Right lobe of liver (tissue), 6 donors: ENCODE measurements around the gene GPR17. TPM values are rescaled to one million over a fixed set of nuclear protein-coding genes. Genes with fewer than 3 reads are reported as not detected.
A peak's percentile ranks its signal among the peaks of the same experiment; 100 is the strongest.

ENCODE experiments used
- ATAC-seq, 4 donors: fragments of 200-7000 bp; cut with Tn5 transposase; one replicate each; pipeline ENCODE4 v1.9.1; 2020; ENCODE audit warnings: mild to moderate bottlenecking in 4 of 4, moderate library complexity in 4 of 4
- DNase-seq, 3 donors: peaks; one replicate each; pipeline ENCODE4 v3.0.0-alpha.2; 2020
- H3K27ac ChIP-seq, 3 donors: fragments of 200-600 bp; one replicate each; pipeline ENCODE4 v1.8.0; 2022
- H3K27me3 ChIP-seq, 2 donors: fragments of 200-600 bp; one replicate each; pipeline ENCODE4 v1.8.0; 2022
- H3K36me3 ChIP-seq, 4 donors: fragments of 200-600 bp; sonication (generic) in 1 of 4; one replicate each; pipeline versions ENCODE4 v1.5.1 to v1.8.0; 2017 to 2022; ENCODE audit warnings: control low read depth in 1 of 4
- H3K4me1 ChIP-seq, 4 donors: fragments of 200-600 bp; sonication (generic) in 1 of 4; one replicate each; pipeline versions ENCODE4 v1.5.1 to v1.8.0; 2017 to 2022; ENCODE audit warnings: control low read depth in 1 of 4
- H3K4me3 ChIP-seq, 3 donors: fragments of 200-600 bp; one replicate each; pipeline ENCODE4 v1.8.0; 2022
- H3K9me3 ChIP-seq, 4 donors: fragments of 200-600 bp; sonication (generic) in 1 of 4; one replicate each; pipeline versions ENCODE4 v1.5.1 to v1.8.0; 2017 to 2022; ENCODE audit warnings: control low read depth in 1 of 4
- POLR2A ChIP-seq: fragments of 450-650 bp; IDR thresholded peaks from one replicate; pipeline ENCODE4 v1.6.1; 2017; ENCODE audit warnings: antibody characterized with exemption, mild to moderate bottlenecking
- WGBS: methylation state at CpG from one replicate; pipeline ENCODE4 v1.1.6; 2018; ENCODE audit warnings: low coverage, low lambda C conversion rate; ENCODE audit not compliant: insufficient coverage; ENCODE audit errors: missing lambda C conversion rate; 5-methylcytosine and 5-hydroxymethylcytosine counted together
- intact Hi-C, 2 donors: fragments of 100-400 bp; cut with DNase I; formaldehyde crosslinking; loops; one replicate each; pipeline versions ENCODE4 v1.11.2 to v1.14.1; 2022
- total RNA-seq, 6 experiments: library from RNA; depleted of rRNA in 2 of 6; stranded (reverse); fragments of >200 nt in 2 of 6; fragmentation: NEBNext Ultra II Directional in 3 of 6; extraction: Animal tissue kit (Norgen Biotek cat#: 25700) in 3 of 6; gene quantifications; one replicate each; pipeline versions ENCODE4 v1.1.0 to v1.2.4, GENCODE V29; 2016 to 2023
- TF ChIP-seq, protein P1 (sequence below), 4 donors: fragments of 200-600 bp in 3 of 4; fragments of 450-650 bp in 1 of 4; IDR thresholded peaks; one replicate each; pipeline versions ENCODE4 v1.5.1 to v1.8.0; 2016 to 2022; ENCODE audit warnings: antibody characterized with exemption in 4 of 4, mild to moderate bottlenecking in 2 of 4
- donor health status: DM: no; HTN: yes; CAD: no.
- donor health status: DM: no; HTN: no; CAD: no.
- donor health status: DM: no; HTN: no; CAD: no.
- donor health status: DM: no; HTN: yes; CAD: no.
- donor health status: DM: no; HTN: yes; CAD: no.

Gene GPR17
- total RNA-seq, 6 experiments from 2014 or later: not detected

DNA sequence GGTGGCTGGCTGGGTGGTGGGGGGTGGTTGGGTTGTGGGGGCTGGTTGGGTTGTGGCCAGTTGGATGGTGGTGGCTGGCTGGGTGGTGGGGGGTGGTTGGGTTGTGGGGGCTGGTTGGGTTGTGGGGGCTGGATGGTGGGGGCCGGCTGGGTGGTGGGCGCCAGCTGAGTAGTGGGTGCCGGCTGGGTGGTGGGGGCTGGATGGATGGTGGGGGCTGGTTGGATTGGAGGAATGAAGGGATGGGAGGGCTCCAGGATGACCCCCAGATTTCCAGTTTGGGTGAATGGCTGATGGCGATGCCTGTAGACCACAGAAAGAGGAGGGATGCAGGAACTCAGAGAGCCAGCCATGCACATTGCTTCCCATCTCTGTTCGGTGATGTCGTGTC, 26.8 kb upstream of the GPR17 start:
- intact Hi-C loops: no loop called here
- ATAC-seq: no peak
- Histone ChIP-seq H3K27me3 (no peaks in the 10 kb centered on the region), H3K4me1 (no peaks in the 10 kb centered on the region), H3K9me3 (no peaks in the 10 kb centered on the region), H3K27ac (no peak overlapping the region), H3K36me3 (no peaks in the 10 kb centered on the region), H3K4me3 (no peak overlapping the region)
- TF ChIP-seq POLR2A: no peak
- TF ChIP-seq, protein P1, sequence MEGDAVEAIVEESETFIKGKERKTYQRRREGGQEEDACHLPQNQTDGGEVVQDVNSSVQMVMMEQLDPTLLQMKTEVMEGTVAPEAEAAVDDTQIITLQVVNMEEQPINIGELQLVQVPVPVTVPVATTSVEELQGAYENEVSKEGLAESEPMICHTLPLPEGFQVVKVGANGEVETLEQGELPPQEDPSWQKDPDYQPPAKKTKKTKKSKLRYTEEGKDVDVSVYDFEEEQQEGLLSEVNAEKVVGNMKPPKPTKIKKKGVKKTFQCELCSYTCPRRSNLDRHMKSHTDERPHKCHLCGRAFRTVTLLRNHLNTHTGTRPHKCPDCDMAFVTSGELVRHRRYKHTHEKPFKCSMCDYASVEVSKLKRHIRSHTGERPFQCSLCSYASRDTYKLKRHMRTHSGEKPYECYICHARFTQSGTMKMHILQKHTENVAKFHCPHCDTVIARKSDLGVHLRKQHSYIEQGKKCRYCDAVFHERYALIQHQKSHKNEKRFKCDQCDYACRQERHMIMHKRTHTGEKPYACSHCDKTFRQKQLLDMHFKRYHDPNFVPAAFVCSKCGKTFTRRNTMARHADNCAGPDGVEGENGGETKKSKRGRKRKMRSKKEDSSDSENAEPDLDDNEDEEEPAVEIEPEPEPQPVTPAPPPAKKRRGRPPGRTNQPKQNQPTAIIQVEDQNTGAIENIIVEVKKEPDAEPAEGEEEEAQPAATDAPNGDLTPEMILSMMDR (IDR thresholded peaks at IDR 0.05): no peak
- WGBS: 100% methylated on average over 1 of the region's 6 CpGs
- DNase-seq: no peak

DNA sequence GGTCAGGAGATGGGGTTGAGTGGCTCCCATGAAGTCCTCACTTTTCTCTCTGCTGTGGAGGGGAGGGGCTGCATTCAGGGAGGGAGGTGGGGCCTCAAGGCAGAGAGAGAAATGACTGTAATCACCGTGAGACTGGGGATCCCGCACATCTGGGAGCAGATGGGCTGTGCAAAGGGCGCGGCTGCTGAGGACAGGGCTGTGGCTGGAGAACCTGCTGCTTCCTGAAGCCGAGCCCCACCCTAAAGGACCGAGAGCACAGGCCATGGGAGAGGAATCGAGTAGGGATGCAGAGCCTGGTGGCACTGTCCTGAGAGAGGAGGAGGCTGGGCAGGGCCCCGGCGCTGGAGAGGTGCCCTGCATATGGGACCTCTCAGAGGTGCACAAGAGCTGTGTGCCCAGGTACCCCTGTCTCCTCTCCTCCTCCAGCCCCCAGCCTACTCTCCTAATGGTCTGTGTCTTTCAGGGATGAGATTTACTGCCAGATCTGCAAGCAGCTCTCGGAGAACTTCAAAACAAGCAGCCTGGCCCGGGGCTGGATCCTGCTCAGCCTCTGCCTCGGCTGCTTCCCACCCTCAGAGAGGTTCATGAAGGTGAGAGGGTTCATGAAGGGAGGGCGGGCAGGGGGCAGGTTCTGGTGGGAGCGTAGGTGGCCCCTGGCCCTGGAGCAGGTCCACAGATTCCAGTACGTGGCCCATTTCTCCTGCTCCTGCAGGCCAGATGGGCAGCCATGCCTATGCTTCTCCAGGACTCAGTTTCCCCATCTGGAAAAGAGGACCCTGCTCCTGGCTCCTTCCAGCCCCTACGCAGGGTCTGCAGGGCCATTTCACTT, 25.9 kb upstream of the GPR17 start:
- intact Hi-C loops: no loop called here
- H3K36me3 ChIP-seq: no peaks in the 10 kb centered on the region
- H3K9me3 ChIP-seq: no peaks in the 10 kb centered on the region
- no peak overlapping the region for H3K4me3 ChIP-seq
- H3K27ac ChIP-seq: no peak overlapping the region
- no peaks in the 10 kb centered on the region for H3K4me1 ChIP-seq
- WGBS: no CpG with 5 or more reads among the region's 16 CpGs
- TF ChIP-seq POLR2A: no peak
- TF ChIP-seq, protein P1 (IDR thresholded peaks at IDR 0.05): no peak
- ATAC-seq: peak in 1 of 4 donors; percentile 15
- H3K27me3 ChIP-seq: no peaks in the 10 kb centered on the region
- peak in 2 of 3 donors; percentile 8 to 32 for DNase-seq

DNA sequence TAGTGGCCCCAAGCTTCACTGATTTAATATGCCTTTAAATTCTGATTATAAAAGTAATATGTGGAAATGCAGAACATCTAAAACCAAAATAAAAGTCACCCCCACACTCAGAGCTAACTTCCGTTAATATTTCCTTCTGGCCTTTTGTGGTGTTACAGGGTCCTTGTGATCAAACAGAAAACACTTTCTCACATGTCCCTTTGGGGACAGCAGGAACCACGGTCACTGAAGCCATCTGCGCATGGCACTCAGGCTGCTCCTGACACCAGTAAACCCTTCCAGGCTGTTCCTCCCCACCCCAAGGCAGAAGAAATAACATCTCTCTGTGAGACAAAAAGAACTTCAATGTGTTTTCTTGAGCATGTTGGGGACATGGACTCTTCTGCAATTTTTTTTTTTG, 25.1 kb upstream of the GPR17 start:
- TF ChIP-seq, protein P1 (IDR thresholded peaks at IDR 0.05): no peak
- TF ChIP-seq POLR2A: no peak
- H3K36me3 ChIP-seq: no peaks in the 10 kb centered on the region
- DNase-seq: peak in 2 of 3 donors; percentile 2 to 11
- no peaks in the 10 kb centered on the region for H3K9me3 ChIP-seq
- no peak overlapping the region for H3K4me3 ChIP-seq
- intact Hi-C loops: no loop called here
- 43% methylated on average over 3 of the region's 3 CpGs for WGBS
- no peak for ATAC-seq
- no peak overlapping the region for H3K27ac ChIP-seq
- no peaks in the 10 kb centered on the region for H3K27me3 ChIP-seq
- no peaks in the 10 kb centered on the region for H3K4me1 ChIP-seq

DNA sequence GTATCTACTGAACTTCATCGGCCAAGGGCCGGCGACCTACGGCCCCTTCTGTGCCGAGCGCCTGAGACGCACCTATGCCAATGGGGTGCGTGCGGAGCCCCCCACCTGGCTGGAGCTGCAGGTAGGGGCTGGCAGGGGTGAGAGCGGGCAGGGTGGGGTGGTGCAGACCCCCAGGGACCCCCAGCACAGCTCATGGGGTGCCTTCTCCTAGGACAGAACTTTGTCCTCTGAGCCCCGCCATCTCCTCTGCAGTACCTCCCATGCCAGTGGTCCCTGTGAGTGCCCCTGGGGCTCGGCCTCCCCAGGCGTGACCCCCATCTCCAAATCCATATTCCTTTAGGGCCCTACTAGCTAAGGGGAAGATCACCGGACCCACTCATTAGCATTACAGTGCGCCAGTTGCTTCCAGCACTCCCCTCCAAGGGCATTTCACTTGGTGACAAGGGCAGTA, 23.9 kb upstream of the GPR17 start:
- H3K4me3 ChIP-seq: no peak overlapping the region
- H3K9me3 ChIP-seq: no peaks in the 10 kb centered on the region
- intact Hi-C loops: no loop called here
- TF ChIP-seq, protein P1 (IDR thresholded peaks at IDR 0.05): no peak
- TF ChIP-seq POLR2A: no peak
- H3K4me1 ChIP-seq: no peaks in the 10 kb centered on the region
- ATAC-seq (no peak), DNase-seq (peak in 1 of 3 donors; percentile 8)
- no peaks in the 10 kb centered on the region for H3K36me3 ChIP-seq
- H3K27me3 ChIP-seq: no peaks in the 10 kb centered on the region
- no peak overlapping the region for H3K27ac ChIP-seq
- WGBS: 83% methylated on average over 2 of the region's 15 CpGs
